Stimulated activated CD8-positive, alpha-beta memory T cell treated with anti-CD3 and anti-CD28 coated beads, Interleukin-4, amount 100 ng/mL, for 24 hours (primary cell): Measurements from ENCODE around the gene TOLLIP.
A peak's percentile ranks its signal among the peaks of the same experiment; 100 is the strongest.
"Not testable (repeated sequence)": the region's sequence is repeated elsewhere in the genome, so short reads cannot be mapped to it uniquely, and the experiment has no call there.

ENCODE experiments used
- DNase-seq: peaks from one replicate; pipeline ENCODE4 v3.0.0-alpha.2; 2020; ENCODE audit warnings: low read depth

The TOLLIP gene

DNA sequence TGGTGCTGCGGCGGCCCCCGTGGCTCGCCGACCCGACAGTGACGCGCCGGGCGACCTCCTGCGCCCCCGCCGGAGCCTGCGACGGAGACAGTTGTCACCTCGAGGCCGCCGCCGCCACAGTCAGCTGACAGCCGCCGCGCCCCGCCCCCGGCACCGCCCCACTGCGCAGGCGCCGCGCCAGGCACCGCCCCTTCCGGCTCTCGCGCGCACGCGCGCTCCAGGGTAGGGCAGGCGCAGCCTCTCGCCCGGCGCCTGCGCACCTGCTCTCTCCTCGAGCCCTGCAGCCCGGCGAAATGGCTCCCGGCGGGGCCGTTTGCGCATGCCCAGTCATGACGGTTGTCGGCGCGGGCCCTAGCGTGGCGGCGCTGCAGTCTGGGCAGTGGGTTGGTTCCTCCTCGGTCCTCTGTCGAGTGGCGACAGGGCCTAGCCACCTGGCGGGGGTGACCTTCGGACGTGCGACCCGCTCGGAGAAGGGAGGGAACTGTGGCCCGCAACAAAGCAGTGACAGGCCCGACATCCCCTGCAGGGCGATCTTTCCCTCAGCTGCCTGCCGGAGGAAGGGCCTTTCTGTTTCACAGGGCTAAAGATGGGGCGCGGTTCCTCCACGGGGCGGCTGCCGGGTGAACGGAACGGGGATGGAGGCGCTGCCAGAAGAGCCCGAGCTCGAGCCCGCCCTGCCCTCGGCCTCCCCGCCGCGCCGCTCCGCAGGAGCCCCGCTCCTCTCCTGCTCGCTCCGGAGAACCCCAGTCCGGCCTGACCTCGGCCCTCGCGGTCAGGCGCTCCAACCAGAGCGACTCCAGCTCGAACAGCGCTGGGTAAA is at the start of gene TOLLIP:
TSS of gene TOLLIP (minus strand) at position 135 of the 820 bp plus-strand sequence. CDS start at position 1, 134 bp downstream.
- DNase-seq, result peak; percentile 95

GRCh38 chr11:1358931-1359330 is 49.5 kb upstream of the TOLLIP start:
- DNase-seq, result not testable (repeated sequence)

- DNase-seq, result no peak
Observed at GRCh38 chr11:1358286-1358685, 48.9 kb upstream of the TOLLIP start.

GRCh38 chr11:1356478-1356960 is 47.1 kb upstream of the TOLLIP start:
- DNase-seq, result no peak

DNA sequence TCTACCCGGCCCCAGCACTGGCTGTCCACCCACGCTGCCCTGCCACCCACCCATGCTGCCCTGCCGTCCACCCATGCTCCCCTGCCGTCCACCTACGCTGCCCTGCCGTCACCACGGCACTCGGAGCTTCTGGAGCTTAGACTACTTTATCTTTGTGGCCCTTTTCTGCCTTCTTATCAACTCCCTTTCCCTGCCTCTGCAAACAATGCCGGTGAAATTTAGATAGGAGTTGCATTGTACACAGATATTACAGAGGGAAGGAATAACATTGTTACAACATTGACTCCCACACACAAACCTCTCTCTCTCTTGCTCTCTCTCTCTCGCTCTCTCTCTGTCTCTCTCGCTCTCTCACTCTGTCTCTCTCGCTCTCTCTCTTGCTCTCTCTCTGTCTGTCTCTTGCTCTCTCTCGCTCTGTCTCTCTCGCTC is 46.6 kb upstream of the TOLLIP start:
- no peak for DNase-seq

DNA sequence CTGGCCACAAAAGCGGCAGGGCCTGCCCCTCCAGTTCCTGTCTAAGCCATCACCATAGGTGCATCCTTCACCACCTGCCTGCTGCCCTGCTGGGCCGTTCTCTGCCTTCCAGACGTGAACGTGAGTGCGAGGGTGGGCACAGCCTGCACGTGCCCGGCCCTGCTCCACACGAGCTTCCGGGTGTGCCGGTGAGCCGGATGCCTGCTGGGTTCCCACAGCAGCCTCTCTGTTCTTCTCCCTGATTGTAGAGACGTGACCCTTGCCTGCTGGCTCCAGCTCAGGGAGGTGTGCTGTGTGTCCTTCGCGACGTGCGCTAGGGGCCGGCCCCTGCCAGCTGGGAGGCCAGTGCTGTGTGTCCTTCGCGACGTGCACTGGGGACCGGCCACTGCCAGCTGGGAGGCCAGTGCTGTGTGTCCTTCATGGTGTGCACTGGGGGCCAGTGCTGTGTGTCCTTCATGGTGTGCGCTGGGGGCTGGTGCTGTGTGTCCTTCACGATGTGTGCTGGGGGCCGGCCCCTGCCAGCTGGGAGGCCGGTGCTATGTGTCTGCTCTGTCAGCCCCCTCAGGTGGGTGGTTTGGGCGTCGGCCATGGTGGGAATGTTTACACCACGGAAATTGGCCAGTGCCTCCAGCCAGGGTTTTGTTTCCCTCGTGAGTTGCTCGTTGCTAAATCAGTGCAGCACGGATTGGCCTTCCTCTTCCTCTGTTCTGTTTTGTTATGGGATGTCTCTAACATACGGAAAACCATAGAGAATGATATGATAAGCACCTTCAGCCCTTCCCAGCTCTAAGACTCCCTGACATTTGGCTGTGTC is 44.9 kb upstream of the TOLLIP start:
- no peak for DNase-seq

DNA sequence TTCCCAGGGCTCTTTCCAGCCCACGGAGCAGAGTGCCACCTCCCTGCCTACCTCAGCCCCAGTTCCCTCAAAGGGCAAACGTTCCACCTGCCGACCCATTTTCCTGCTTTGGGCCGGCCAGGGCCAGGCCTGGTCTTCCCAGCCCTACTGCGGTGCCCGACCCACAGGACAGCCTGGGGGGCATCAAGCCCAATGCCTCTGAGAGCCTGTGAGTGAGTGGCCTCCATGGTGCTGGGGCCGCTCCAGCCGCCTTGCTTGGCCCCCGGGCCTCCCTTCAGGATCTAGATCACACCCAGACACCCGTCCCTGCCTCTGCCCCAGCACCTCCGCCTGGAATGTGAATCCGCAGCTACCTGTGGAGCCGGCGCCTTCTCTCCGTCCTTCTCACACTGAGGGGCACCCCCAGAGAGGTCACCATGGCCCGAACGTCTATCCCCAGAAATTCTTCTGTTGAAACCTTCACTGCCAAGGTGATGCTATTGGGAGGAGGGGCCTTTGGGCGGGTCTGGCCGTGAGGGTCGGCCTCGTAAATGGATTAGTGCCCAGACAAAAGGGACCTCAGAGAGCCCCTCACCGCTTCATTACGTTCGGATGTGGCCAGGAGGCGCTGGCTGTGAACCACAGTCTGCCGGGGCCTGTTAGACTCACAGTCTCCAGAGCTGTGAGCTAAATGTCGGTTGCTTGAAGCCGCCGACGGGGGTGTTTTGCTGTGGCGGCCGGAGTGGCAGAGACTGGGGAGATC is 44.1 kb upstream of the TOLLIP start:
- no peak for DNase-seq

DNA sequence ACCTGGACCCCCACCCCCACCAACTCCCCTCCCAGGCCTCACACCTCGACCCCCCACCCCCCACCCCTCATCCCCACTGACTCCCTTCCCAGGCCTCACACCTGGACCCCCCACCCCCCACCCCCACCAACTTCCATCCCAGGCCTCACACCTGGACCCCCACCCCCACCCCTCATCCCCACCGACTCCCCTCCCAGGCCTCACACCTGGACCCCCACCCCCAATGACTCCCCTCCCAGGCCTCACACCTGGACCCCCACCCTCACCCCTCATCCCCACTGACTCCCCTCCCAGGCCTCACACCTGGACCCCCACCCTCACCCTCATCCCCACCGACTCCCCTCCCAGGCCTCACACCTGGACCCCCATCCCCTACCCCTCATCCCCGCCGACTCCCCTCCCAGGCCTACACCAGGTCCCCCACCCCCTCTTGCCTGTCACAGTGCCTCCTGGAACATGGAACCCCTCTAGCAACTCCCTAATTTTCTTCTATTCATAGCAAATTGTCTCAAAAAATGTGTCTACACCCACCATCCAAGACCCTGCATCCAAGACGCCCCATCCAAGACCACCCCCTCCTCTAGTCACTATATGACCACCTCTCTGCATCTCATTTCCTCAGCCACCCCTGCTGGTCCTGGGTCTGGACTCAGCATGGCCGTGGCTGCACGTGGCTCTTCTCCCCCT is 43.4 kb upstream of the TOLLIP start:
- DNase-seq, result no peak

DNA sequence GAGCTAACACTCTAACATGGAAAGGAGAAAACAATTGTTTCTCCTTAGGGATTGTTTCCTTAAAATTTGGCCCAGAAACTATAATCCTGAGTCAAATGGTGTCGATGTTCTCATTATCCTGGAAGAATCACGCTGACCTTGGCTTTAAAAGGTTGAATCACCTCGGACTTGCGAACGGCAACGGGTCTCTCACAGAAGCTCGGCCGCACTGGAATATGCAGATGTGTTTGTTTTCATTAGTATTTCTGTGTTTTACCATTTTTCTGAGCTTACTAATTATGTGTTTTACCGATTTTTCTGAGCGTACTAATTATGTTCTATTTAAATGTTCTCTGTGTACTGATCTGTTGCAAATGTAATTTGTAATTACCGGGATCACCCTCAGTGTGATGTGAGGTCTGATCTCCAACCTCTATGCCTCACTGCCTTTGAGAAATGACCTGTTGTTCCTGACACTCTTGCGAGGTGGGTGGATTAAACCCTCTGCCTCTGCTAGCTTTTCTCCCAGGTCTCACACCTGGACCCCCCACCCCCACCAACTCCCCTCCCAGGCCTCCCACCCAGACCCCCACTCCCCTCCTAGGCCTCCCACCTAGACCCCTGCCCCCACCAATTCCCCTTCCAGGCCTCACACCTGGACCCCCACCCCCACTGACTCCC is 42.0 kb upstream of the TOLLIP start:
- no peak for DNase-seq

DNA sequence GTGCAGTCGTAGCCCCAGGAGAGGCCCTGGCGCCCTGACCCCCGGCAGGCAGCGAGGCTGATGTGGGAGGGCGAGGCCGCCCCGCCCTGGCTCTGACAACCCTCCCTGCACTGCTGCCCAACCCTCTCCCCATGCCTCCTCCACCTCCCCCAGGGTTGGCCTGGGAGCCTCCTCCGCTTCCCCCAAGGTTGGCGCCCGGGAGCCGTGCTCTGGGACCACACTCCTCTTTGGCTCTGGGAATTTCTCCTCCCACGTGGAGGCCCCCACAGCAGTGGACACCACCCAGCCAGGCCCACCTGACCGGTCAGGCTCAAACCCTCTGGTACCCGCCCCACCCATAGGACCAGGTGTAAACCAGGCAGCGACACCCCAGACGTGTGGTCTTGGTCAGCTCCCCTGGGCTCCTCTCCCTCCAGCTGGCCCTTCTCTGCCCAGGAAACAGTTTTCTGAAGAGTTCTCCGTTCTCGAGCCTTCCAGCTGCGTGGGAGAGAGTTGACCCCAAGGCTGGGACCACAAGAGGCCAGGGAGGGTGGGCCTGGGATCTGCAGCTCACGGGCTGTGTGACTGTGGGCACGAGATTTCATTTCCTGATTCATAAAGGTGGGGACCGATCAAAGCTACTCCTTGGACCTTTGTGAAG is 40.8 kb upstream of the TOLLIP start:
- DNase-seq, result no peak

- DNase-seq, result no peak
Observed at GRCh38 chr11:1349327-1350041, 40.1 kb upstream of the TOLLIP start.

DNA sequence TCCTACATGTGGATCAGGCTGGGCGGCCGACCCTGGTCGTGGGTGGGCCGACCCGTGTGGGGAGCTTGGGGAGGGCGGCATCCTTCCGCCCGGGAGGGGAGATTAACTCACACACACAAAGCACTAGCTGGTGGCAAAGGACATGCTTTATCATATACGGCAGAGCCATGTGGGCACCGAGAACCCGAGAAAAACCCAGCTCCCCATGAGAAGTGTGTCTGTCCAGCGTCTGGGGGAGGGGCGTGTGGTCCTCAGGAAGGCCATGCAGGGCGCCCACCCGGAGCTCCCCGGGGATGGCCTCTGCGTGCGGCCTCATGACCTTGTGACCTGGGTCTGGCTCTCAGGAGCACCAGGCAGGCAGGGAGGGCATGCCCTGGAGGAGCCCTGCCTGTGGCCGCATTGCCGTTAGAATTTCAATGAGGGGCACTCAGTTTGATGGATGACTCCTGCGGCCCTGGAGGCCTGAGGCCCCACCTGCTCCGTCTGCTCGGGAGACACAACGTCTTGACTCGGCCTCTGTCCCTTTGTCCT is 39.4 kb upstream of the TOLLIP start:
- no peak for DNase-seq

GRCh38 chr11:1348146-1348795 is 38.8 kb upstream of the TOLLIP start:
- no peak for DNase-seq

GRCh38 chr11:1347411-1347999 is 38.1 kb upstream of the TOLLIP start:
- not testable (repeated sequence) for DNase-seq

DNA sequence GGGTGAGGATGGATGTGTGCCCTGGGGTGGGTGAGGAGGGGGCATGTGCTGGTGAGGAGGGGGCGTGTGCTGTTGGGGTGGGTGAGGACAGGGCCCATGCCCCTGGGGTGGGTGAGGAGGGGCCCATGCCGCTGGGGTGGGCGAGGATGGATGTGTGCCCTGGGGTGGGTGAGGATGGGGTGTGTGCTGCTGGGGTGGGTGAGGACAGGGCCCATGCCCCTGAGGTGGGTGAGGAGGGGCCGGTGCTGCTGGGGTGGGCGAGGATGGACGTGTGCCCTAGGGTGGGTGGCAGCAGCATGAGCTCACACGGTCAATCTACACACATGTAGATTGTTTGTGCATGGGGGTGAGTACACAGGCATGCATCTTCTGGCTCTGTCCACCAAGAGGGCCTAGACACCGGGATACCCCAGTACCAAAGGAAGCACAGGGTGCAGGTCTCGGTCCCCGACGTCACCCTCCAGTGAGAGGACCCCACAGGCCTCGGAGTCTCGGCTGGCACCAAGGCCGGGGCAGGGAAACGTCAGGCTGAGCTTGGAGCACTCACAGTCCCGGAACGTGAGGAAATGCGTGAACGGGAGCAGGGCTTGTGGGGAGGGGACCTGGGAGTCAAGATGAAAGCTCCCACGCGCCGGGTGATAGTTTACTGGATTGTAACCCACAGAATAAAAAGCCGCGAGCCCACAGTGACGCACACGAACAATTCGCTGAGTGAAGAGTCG is 37.4 kb upstream of the TOLLIP start:
- no peak for DNase-seq

DNA sequence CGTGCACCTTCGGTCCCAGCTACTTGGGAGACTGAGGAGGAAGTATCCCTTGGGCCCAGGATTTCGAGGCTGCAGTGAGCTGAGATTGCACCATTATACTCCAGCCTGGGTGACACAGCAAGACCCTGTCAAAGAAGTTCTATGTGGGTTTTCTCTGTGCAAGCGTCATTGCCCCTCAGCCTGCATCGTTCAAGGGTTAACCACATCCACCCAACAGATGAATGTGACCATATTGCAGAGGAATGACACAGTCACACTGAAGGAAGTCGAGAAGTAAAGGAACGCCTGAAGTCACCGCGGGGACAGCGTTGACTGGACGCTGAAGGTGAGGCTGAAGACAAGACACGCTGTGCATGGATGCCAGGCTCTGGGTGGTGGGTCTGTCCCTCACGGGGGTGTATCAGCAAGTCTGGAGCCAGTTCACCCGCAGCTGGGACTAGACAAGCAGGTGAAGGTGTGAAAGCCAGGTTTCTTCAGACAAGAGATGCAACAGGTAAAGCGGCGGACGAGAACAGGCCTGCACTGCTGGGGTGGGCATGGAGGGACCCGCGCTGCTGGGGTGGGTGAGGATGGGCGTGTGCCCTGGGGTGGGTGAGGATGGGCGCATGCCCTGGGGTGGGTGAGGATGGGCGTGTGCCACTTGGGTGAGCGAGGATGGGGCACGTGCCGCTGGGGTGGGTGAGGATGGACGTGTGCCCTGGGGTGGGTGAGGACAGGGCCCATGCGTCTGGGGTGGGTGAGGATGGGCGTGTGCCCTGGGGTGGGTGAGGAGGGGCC is 36.5 kb upstream of the TOLLIP start:
- DNase-seq, result no peak

GRCh38 chr11:1344056-1344635 is 34.7 kb upstream of the TOLLIP start:
- no peak for DNase-seq
